ENCODE measurements around the gene CACNA2D2.

CACNA2D2 gene

DNA sequence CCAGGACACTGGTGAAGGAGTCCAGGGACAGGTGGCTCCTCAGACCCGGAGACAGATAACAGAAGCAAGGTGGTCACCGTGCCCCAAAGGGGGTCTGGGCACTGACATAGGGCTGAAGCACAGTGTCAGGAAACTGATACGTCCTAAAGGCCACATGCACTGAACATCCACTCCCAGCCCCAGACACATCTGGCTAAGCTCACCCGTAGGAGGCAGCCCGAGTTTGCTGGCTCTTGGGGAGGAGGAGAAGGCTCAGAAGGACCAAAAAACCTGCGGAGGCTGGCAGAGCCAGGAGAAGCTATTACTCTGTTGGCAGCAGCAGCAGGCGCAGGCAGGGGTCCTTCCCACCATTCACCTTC, 1.2 kb downstream of the CACNA2D2 start:
- DNase-seq (ENCODE audit: low read depth in 2 of 2) = no peak

DNA sequence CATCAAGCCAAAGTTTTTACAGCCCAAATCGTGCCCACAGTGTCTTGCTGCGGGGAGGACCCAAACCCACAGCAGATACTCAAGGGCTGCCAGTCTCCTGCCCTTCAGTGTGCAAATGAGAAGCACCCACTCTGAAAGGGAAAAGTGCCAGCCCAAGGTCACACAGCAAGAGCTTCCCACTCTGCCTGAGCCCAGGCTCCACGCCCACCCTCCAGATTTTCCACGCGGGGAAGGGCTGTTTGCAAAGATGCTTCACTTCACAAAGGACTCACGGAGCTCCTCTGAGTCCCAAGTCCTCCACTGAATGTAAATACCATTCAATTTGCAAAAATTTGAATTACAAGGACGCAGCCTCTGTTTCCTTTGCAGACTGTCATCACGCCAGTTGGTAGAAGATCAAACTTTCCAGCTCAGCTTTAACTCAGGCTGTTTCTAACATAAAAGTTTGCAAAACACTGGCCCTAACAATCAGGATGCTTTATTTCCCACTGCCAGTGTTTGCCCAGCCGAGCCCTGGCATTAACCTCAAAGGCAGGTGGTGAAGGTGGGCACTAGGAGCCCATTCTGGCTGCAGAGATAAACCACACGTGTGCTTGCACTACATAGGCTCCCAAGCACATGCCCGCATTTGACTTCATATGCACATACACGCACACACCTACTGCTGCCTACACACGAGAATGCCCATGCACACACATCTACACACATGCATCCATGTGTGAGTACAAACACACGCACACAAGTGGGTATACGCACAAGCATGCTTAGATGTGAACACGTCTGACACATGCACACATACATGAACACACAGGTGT, 7.6 kb downstream of the CACNA2D2 start:
- DNase-seq (ENCODE audit: low read depth in 2 of 2) = no peak

DNA sequence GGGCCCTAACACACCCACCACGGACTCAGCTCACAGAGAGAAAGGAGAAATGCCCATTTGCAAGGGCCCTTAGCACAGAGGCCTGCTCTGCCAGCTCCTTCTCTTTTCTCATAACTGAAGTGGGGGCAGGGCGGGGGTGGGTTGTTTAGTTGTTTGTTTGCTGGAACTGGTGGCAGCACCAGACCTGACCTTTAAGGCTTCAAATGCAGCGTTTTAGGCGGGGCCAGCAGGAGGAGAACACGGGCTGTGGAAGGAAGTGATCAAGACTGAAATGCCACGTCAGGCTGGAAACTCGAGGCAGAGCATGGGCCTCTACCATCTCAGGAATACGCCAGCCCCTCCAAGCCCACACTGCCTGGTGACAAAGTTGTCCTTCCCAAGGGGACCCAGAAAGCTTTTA, 9.3 kb downstream of the CACNA2D2 start:
- DNase-seq (ENCODE audit: low read depth in 2 of 2) = no peak

DNA sequence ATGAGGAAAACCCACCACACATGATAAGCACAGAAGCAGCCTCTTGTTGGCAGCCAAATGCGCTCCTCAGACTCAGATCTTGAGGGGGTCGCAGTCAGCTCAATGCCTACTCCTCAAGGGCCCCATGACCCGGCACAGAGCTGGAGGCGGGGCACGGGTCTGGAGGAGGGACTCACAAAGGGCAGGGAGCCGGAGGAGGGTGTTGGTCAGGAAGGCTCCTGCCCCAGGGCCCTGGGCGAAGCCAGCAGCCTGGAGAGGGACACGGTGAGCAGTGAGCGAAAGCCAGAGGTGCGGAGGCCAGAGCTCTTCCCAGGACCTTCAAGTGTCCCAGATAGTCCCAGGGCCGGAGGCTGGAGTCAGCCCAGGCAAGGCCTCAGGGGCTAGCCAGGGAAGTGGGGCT, 9.8 kb downstream of the CACNA2D2 start:
- DNase-seq (ENCODE audit: low read depth in 2 of 2) = no peak

DNA sequence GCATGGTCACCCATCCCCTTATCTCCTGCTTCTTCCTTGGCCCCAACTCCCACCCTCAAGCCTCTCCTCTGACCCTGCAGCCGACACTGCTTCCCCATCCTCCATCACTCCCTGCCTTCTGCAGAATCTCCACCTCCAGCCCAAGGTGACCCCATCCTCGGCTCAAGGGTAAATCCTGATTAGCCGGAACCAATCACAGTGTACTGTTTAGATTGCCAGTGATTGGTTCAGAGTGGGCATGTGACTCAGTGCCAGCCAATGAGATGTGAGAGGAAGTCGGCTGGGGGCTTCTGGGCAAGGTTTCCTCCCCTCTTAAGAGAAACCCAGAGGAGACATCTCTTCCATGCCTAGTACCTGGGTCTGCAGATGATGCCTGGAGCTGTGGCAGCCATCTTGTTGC, 10.3 kb downstream of the CACNA2D2 start:
- DNase-seq (ENCODE audit: low read depth in 2 of 2) = no peak

DNA sequence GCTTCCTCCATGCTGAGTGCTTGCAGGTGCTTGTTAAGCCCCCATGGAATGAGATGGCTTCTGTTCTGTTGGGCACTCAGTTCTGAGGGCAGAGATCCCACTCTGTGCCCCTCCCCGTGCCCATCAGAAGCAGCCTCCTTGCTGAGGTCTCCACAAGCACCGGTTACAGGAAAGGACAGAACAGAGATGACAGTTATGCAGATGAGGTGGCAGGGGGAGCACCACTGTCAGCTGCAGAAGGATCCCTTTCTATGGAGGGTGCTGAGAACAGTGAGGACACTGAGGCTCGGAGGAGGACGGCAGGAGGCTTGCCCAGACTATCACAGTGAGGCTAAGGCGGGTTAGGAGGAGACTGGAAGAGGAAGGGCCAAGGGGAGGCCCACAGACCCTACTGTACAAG, 12.4 kb downstream of the CACNA2D2 start:
- no peak for DNase-seq (ENCODE audit: low read depth in 2 of 2)

DNA sequence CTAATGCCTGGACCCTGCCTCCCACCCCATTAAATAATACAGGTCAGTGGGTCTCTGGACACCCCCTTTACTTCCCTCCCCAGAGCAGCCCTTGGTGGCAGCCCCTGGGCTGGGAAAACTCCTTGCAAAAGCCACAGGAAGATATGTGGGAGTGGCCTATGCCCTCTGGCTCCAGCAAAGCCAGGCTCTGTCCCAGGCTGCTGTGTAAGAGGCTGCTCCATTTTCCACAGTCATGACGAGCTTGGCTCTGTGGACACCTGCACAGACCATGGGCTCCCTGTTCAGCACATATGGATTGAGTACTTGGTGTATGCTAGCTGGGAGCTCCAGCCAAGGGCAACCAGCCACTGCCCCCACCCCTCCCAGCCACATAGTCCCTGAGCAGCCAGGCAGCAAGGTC, 13.0 kb downstream of the CACNA2D2 start:
- DNase-seq (ENCODE audit: low read depth in 2 of 2) = no peak

DNA sequence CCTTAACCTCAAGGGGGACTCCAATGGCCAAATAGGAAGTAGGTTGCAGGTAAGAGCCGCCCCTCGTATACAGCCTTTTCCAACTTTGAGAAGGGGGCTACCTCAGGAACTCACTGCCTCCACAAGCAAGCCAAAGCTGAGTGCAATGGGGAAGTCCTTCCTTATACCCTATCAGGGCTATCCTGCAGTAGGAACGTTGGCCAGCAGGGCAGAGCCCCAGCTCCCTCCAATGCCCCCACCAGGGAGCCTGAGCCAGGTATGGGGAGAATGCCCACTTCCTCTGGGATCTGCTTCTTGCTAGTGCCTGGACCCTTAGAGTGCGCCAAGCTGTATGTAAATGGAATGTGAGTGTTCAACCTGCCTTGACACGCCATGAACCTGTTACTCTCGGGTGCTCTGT, 16.3 kb downstream of the CACNA2D2 start:
- no peak for DNase-seq (ENCODE audit: low read depth in 2 of 2)

DNA sequence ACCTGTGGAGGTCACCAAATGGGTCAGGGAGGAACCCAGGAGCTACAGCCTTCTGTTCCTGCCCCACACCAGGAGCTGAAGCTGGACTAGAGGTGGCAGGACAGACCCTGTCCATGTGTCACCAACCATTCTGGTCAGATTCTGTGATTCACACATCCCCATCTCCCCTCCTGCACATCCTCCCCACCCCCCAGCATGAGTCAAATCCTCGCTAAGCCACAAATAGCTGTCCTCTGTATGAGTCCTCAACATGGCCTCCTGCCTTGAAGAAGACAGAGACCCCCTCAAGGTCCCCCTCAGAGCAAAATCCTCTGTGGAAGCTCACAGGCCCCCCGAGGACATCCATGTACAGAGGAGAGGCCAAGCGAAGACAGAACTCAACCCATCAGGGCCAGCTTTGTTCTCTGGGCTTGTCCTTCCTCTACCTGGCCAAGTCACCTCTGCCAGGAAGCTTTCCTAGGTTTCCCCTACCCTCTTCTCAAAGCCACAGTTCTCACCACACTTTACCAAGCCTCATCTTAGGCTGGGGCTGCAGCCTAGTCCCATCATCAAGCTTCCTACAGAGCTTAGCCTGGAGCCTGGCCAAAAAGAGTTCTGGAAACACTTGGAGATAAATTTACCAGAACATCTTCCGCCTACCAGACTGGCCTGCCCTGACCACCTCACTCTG, 17.1 kb downstream of the CACNA2D2 start:
- DNase-seq (ENCODE audit: low read depth in 2 of 2) = no peak

DNA sequence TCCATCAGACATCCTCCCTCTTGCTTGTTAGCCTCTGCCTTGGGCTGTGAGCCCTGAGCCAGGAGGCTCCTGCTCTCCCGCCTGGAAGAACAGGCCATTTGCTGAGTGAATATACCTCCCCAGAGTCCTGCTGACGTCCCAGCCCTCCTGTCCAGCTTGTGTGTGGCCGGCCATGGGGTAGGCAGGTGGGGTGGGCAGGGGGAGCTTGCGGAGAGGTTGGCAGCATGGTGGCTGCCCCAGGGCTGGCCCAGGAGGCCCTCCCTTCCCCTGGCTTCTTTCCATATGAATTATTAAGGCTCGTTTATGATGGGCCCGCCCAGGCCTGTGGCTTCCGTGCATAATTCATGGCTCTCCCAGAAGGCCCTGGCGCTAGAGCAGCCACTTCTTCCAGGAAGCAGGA, 18.7 kb downstream of the CACNA2D2 start:
- DNase-seq (ENCODE audit: low read depth in 2 of 2) = no peak

DNA sequence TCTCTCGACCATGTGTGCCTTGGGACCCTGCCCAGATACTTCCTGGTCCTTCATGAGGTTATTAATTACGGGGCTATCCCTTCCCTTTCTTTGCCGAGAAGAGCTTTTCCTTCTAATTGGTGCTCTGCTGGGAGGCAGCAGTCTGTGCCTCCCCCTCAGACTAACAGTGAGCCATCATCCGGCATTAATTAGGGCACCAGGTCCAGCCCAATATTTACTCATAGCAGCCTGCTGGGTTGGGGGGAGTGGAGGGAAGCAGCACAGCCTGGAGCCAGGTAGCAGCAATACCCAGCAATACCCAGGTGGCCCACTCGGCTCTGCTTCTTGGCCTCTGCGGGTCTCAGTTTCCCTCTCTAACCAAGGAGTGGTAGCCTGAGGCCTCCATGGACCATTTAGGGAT, 20.1 kb downstream of the CACNA2D2 start:
- DNase-seq (ENCODE audit: low read depth in 2 of 2) = no peak

DNA sequence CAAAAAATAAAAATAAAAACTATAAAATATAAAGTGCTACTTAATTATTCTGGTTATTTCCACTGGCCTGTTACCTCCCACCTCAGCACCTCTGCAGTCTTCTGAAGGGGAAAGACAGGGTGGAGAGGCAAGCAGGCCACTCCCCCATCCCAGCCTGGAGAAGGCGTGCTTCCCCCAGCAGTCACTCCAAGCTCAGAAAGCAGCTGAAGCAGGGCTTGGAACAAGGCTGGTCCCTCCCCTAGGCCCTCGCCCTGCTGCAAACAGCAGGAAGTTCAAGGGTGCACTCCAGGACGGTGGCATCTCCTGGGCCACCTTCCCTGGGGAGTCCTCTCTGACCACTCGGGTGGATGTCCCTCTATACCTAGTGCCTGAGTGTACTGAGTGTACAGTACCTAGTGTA, 21.4 kb downstream of the CACNA2D2 start:
- DNase-seq (ENCODE audit: low read depth in 2 of 2) = no peak

DNA sequence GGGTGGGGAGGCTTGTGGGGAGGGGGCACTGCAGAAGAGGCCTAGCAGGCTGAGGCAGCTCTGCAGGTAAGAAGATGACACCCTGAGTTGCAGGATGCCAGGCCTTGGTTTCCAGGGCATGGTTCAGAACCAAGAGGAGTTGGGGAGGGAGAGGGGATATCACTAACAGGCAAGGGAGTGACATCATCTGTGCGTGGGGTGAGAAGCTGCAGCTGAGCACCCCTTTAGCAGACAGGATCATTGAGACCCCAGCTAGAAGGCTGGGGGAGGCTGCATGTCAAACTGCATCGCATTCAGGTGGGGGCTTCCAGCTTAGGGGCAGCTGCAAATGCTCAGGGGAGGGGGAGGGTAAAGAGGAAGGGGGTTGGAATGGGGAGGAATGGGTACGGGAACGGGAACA, 23.0 kb downstream of the CACNA2D2 start:
- DNase-seq (ENCODE audit: low read depth in 2 of 2) = no peak

DNA sequence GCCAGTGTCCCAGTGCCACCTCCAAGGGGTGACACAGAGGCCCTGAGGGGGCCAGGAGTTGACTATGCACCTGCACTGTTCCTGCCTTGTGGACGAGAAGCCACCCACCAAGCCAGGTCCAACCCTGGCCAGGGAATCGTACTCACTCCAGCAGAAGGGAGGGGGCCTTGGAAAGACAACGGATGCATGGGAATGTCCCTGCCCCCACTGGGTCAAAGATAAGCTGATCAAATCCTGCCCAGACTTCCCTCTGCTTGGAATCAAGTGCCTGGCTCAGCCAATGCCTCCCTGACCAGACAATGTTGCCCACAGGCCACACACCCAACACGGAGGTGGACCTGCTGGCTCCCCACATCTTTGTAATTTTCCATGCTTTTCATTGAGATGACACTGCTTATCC, 23.9 kb downstream of the CACNA2D2 start:
- no peak for DNase-seq (ENCODE audit: low read depth in 2 of 2)

DNA sequence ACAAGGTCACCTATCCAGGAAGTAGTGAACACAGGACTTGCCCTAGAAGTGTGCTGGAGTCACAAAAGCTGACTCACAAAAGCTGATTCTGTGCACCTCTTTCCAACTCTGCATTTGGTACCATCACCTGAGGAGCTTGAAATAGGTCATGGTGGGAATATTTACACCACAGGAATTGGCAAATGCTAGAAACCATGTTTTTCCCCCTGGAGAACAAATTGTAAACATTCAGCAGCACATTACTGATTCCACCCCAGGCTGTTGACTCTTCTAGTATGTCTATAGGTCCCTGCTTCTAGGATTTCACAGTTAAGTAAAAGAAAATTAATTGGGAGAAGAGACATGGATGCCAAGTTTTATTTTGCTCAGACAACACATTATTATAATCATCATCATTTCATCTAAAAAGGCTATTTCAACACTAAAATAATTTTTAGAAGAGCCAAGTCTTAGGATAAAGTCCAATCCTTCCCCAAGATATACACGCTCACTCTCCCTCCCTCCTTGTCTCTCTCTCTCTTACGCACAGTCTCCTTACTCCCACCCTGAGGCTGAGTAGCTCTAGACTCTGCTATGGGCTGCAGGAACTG, 24.7 kb downstream of the CACNA2D2 start:
- DNase-seq (ENCODE audit: low read depth in 2 of 2) = no peak

DNA sequence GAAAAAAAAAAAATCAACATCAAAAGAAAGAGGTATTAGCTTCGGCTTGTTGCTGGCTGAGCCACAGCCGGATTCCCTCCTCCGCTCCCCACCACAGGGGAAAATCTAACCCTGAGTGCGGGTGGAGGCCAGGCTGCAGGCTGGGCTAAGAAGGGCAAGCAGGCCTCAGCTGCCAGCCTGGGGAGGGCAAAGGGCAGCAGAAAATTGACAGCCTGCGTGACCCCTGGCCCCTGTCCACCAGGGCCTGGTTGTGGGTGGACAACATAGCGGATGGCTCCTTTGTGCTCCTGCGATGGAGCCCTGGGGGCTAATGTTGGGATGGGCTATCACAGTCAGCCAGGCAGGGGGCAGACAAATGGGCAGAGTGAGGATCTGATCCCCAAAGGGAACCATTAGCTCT, 25.4 kb downstream of the CACNA2D2 start:
- no peak for DNase-seq (ENCODE audit: low read depth in 2 of 2)

DNA sequence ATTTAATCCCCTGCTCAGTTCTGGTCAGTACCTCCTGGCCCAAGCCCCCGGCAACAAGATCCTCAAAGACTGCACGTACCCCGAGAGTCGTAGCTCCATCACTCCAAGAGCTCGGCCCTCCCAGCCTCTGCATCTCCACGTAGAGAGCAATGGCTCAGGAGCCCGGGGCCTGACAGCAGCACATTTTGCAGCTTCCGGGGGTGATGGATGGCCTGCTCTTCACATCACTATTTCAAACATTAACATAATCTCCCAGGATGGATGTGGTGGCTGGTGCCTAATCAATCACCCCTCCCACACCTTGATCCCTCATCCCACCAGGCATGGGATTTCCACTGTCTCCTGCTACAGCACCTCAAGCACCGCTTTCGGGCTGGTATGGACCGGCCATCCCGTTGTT, 28.1 kb downstream of the CACNA2D2 start:
- no peak for DNase-seq (ENCODE audit: low read depth in 2 of 2)

DNA sequence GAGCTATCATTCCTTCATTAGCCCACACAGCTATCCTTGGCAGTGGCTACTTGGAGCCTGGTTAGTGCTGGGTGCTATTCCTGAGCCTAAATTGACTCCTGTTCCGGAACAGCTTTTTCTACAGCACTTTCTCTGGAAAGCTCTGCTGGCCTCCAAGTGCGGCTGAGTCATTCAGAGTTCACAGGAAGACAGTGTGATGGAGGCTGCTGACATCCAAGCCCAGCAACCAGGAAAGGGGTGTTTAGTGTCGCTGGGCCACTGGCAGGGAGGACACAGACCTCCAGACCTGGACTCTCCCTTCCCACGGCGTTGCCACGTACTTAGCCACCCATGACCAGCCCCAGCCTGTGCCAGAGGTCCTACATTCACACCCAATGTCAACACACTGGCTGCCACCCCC, 28.7 kb downstream of the CACNA2D2 start:
- no peak for DNase-seq (ENCODE audit: low read depth in 2 of 2)

DNA sequence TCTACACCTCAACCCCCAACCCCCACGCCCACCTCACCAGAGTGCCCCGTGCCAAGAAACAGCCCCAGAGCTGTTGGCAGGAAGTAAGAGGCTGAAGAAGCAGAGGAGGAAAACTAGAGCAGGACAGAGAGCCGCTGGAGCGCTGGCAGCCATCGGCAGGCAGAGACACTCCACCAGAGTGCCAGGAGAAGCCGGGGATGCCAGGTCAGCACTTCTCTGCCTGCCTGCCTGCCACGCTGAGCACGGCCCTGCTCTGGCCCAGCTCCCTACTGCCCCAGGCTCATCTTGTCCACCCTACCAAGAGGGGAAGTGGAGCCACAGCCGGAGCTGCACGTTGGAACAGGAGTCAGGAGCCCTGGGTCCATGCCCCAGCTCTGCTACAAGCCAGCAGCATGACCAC, 29.7 kb downstream of the CACNA2D2 start:
- no peak for DNase-seq (ENCODE audit: low read depth in 2 of 2)

DNA sequence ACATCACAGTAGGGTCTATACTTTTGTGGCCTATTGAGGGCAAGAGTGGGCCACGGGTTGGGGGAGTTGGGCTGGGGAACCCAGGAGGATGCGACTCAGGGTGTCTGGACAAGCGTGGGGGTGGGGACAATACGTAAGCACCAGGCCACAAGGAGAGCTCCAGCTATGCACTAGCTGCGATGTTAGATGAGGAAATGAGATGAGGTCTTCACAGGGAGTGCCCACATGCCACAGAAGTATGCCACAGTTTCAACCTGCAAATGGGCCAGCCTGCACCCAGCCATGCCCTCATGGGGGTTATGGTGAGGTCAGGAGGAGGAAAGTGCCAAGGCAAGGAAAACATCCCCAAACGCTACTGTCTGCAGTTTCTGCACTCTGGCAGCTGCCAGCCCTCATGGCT, 30.5 kb downstream of the CACNA2D2 start:
- no peak for DNase-seq (ENCODE audit: low read depth in 2 of 2)

DNA sequence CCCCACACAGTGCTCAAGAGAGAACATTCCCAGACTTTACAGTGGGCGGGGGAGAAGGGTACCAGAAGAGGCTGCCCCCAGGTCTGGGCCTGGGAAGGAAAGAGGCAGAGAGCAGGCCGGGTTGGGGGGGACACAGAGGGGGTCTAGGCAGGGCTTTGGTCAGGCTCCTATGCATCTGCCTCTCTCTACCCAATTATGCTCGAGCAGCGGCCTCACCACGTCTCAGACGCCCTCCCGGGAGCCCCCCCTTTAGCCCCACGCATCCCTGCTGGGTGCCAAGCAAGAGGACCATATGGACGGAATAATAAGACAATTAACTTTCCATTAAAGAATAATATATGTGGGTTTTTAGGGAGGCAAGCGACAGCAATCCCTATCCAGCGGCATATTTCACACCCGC, 32.8 kb downstream of the CACNA2D2 start:
- DNase-seq (ENCODE audit: low read depth in 2 of 2) = no peak

DNA sequence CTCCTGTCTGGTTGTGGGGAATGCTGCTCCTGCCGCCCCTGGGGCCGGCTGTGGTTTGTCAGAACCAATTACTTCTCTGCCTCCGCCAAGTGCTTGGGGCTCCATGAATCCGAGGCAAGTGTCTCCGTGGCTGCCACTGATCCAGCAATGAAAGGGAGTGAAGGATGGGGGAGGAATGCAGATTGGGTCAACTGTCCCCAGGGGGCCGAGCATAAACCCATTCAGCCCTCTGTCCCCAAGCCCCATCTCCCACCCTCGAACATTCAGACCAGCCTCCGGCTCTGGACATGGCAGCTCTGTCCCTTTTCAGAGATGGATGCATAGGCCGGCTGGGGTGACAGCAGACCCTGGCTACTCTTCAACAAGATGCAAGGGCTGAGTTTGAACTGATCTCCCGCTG, 35.5 kb downstream of the CACNA2D2 start:
- no peak for DNase-seq (ENCODE audit: low read depth in 2 of 2)

DNA sequence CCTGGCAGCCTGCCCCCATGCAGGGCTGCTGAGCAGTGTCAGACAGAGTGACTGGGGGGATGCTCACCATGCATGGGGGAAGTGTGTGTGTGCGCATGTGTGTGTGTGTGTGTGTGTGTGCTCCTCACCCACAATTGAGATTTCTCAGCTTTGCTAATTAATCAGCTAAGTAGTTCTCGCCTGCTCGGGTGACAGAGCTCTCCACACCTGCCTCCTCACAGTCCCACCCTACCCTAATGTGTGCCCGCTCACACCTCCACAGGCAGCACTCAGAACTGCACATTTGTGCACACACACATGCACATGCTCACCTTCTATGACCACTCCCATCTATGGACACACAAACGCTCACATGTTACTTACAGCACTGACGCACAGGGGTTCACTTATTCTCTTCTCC, 37.3 kb downstream of the CACNA2D2 start:
- DNase-seq (ENCODE audit: low read depth in 2 of 2) = no peak
